ENCODE data around the gene CYRIA.

GRCh38 chr2:16647992-16648617 is 17.5 kb downstream of the CYRIA start:
- TF ChIP-seq CTCF (IDR thresholded peaks at IDR 0.05) (no peak), POLR2A (IDR thresholded peaks at IDR 0.05) (no peak)
